CD4-positive, alpha-beta T cell (primary cell): ENCODE measurements around the gene WDR38. TPM values are rescaled to one million over a fixed set of nuclear protein-coding genes. Genes with fewer than 3 reads are reported as not detected.

Experiments
- ATAC-seq: fragments of 200-7000 bp; cut with Tn5 transposase; one replicate; pipeline ENCODE4 v1.10.0; 2022; ENCODE audit warnings: mild to moderate bottlenecking; ENCODE audit not compliant: poor library complexity
- CTCF ChIA-PET: fragments of 350-600 bp; sonication (Branson Sonifier 250); formaldehyde crosslinking; loops from one replicate; lab custom pipeline; 2021; ENCODE audit warnings: antibody characterized with exemption, inconsistent platforms; lab: Charles Lee
- POLR2A ChIA-PET: fragments of 350-600 bp; sonication (Branson Sonifier 250); formaldehyde crosslinking; loops from one replicate; lab custom pipeline; 2021; ENCODE audit warnings: antibody characterized with exemption, inconsistent platforms; lab: Charles Lee
- DNase-seq, 14 experiments: peaks; one replicate each; pipeline ENCODE4 v3.0.0-alpha.2; 2013 to 2020; ENCODE audit warnings: mixed read lengths in 2 of 14
- H3K27ac ChIP-seq, 2 donors: one replicate each; pipeline versions ENCODE4 v1.5.1 to v1.7.0; 2013; ENCODE audit warnings: low read length in 2 of 2, low read depth in 1 of 2, mild to moderate bottlenecking in 1 of 2
- H3K27me3 ChIP-seq, 2 experiments: 1 replicate in 1 of 2; 2 replicates in 1 of 2; pipeline versions ENCODE4 v1.6.1 to v1.7.0; 2013; ENCODE audit warnings: low read length in 2 of 2, control low read depth in 1 of 2, mild to moderate bottlenecking in 1 of 2, moderate library complexity in 1 of 2; ENCODE audit not compliant: insufficient read depth in 2 of 2, control insufficient read depth in 1 of 2
- H3K36me3 ChIP-seq: one replicate; pipeline ENCODE4 v1.6.1; 2013; ENCODE audit warnings: low read length, control low read depth; ENCODE audit not compliant: insufficient read depth
- H3K4me1 ChIP-seq: one replicate; pipeline ENCODE4 v1.6.1; 2013; ENCODE audit warnings: low read length, control low read depth; ENCODE audit not compliant: insufficient read depth
- H3K4me3 ChIP-seq: one replicate; pipeline ENCODE4 v1.5.1; 2013; ENCODE audit warnings: mild to moderate bottlenecking, low read length, moderate library complexity
- H3K9me3 ChIP-seq, 2 experiments: 1 replicate in 1 of 2; 2 replicates in 1 of 2; pipeline versions ENCODE4 v1.6.1 to v1.7.0; 2013; ENCODE audit warnings: low read length in 2 of 2, mild to moderate bottlenecking in 2 of 2, control low read depth in 1 of 2, moderate library complexity in 1 of 2; ENCODE audit not compliant: control insufficient read depth in 1 of 2, insufficient read depth in 1 of 2
- H3K27ac Mint-ChIP-seq: one replicate; pipeline ENCODE4 v1.8.0; 2020; ENCODE audit warnings: mixed read lengths
- H3K27me3 Mint-ChIP-seq: one replicate; pipeline ENCODE4 v1.8.0; 2021; ENCODE audit warnings: mixed read lengths
- H3K36me3 Mint-ChIP-seq: one replicate; pipeline ENCODE4 v1.8.0; 2021; ENCODE audit warnings: low read depth, mixed read lengths
- H3K4me1 Mint-ChIP-seq: one replicate; pipeline ENCODE4 v1.8.0; 2021; ENCODE audit warnings: low read depth, mixed read lengths
- H3K4me3 Mint-ChIP-seq: one replicate; pipeline ENCODE4 v1.8.0; 2020; ENCODE audit warnings: mild to moderate bottlenecking, mixed read lengths
- H3K9me3 Mint-ChIP-seq: one replicate; pipeline ENCODE4 v1.8.0; 2020; ENCODE audit warnings: mixed read lengths
- CTCF ChIP-seq: fragments of 200-600 bp; IDR thresholded peaks from one replicate; pipeline ENCODE4 v1.8.0; 2022; ENCODE audit warnings: antibody characterized with exemption, mild to moderate bottlenecking
- intact Hi-C, 2 experiments: fragments of 100-400 bp; cut with DNase I in 1 of 2; cut with micrococcal nuclease in 1 of 2; formaldehyde crosslinking; loops; one replicate each; pipeline versions ENCODE4 v1.15.1 to v1.9.0; 2023 to 2025; cut with DNase I, micrococcal nuclease
- total RNA-seq, 174 experiments: library from RNA in 2 of 174; stranded (reverse) in 2 of 174; gene quantifications; one replicate each; pipeline ENCODE4 v1.2.3 and lab custom pipeline; 2021 to 2026

Gene WDR38
- total RNA-seq, 2 experiments from 2014 or later = not detected

GRCh38 chr9:124868511-124869465 is 15.5 kb downstream of the WDR38 start:
- H3K27me3 ChIP-seq = no peaks in the 10 kb centered on the region
- Mint-ChIP-seq H3K4me3 (peak overlapping the region; percentile 92), H3K27me3 (no peaks in the 10 kb centered on the region), H3K36me3 (peaks cover 40% of the 10 kb centered on the region), H3K4me1 (peaks cover 56% of the 10 kb centered on the region), H3K27ac (peak overlapping the region; percentile 92), H3K9me3 (no peaks in the 10 kb centered on the region)
- ChIA-PET CTCF (interaction anchor here (2.0 to 3.6 kb wide), 2 partner anchors 16 to 25 kb away, joined by 6 to 21 read pairs; partner anchors contain the start of gene WDR38), POLR2A (interaction anchor here (0.8 to 1.8 kb wide), 7 partner anchors 8 to 372 kb away, joined by 3 to 8 read pairs (median 3); partner anchors contain the start of genes HSPA5 and NR6A1)
- DNase-seq (peak; percentile 76 to 95 (median 87)), ATAC-seq (peak; percentile 75)
- H3K9me3 ChIP-seq = no peaks in the 10 kb centered on the region
- H3K4me1 ChIP-seq = peaks cover 58% of the 10 kb centered on the region
- TF ChIP-seq CTCF = no peak
- H3K36me3 ChIP-seq = peaks cover 21% of the 10 kb centered on the region
- intact Hi-C loops = loop anchor here (2.0 to 10.0 kb wide), 8 partner anchors 72 to 839 kb away; partner anchors contain the start of genes HSPA5 (in 2 of the 2), GOLGA1 (in 1 of the 2), MAPKAP1 (in 1 of the 2) and PSMB7 (in 1 of the 2)
- peak overlapping the region; percentile 93 to 96 for H3K27ac ChIP-seq
- peak overlapping the region; percentile 84 for H3K4me3 ChIP-seq

DNA sequence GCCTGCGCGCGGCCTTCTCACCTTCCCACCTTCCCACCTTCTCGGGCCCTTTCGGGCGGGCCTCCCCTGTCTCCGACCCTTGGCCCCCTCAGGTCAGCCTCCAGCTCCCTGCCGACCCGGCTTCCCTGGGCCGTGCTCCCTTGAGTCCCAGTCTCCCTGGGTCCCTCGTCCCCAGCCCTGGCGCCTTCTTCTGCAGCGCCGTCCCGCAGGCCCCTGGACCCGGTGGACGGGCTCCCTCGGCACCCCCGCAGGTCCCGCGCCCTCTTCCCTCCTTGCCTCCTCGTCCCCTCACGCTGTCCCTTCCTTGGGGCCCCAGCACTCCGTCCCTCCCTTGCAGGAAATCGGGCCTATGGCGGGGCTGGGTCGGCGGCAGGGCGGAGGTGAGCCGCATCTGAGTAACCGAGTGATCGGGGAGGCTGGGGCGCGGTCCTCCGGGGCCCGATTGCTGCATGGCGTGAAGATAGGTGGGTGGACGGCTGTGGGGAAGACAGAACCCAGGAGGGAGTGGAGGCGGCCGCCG is 16.3 kb downstream of the WDR38 start:
- DNase-seq (peak in 12 of 14 experiments; percentile 16 to 61 (median 38)), ATAC-seq (peak; percentile 25)
- Mint-ChIP-seq H3K36me3 (peaks cover 45% of the 10 kb centered on the region), H3K4me1 (peaks cover 54% of the 10 kb centered on the region), H3K4me3 (peak overlapping the region; percentile 92), H3K9me3 (no peaks in the 10 kb centered on the region), H3K27me3 (no peaks in the 10 kb centered on the region), H3K27ac (peak overlapping the region; percentile 92)
- CTCF ChIA-PET = interaction anchor here (1.3 to 3.6 kb wide), 3 partner anchors 8 to 24 kb away, joined by 6 to 21 read pairs (median 6); partner anchors contain the start of genes ARPC5L, RPL35 and WDR38
- intact Hi-C loops = loop anchor here (2.0 to 10.0 kb wide), 8 partner anchors 71 to 838 kb away; partner anchors contain the start of genes HSPA5 (in 2 of the 2), GOLGA1 (in 1 of the 2), MAPKAP1 (in 1 of the 2) and PSMB7 (in 1 of the 2)
- POLR2A ChIA-PET = interaction anchor here (0.5 to 1.8 kb wide), 9 partner anchors 8 to 451 kb away, joined by 3 to 21 read pairs (median 4); partner anchors contain the start of genes ARPC5L, HSPA5, NR6A1 and RPL35
- TF ChIP-seq CTCF = no peak
- no peaks in the 10 kb centered on the region for H3K9me3 ChIP-seq
- H3K36me3 ChIP-seq = peaks cover 28% of the 10 kb centered on the region
- peak overlapping the region; percentile 87 to 96 for H3K27ac ChIP-seq
- no peaks in the 10 kb centered on the region for H3K27me3 ChIP-seq
- H3K4me3 ChIP-seq = peak overlapping the region; percentile 84
- H3K4me1 ChIP-seq = peaks cover 66% of the 10 kb centered on the region
